Measurements from ENCODE around the gene LDLRAD4. TPM values are rescaled to one million over a fixed set of nuclear protein-coding genes. Genes with fewer than 3 reads are reported as not detected.

LDLRAD4 gene
- total RNA-seq, 1 experiment from 2014 or later, result 204 TPM

- no peak overlapping the region for H3K27ac ChIP-seq (ENCODE audit: low read length)
- no peaks in the 10 kb centered on the region for H4K20me1 ChIP-seq (ENCODE audit: insufficient read depth, low read depth, low read length)
- no peaks in the 10 kb centered on the region for H3K9me2 ChIP-seq (replicated peaks; ENCODE audit: insufficient read depth, low read length)
- no peak overlapping the region for H2AFZ ChIP-seq (ENCODE audit: low read length)
- H3K4me2 ChIP-seq (ENCODE audit: low read depth, low read length, poor library complexity, severe bottlenecking), result no peak overlapping the region
- no peaks in the 10 kb centered on the region for H3K27me3 ChIP-seq (ENCODE audit: low read length)
- H3K4me3 ChIP-seq (ENCODE audit: low read length), result no peak overlapping the region
- no peak for DNase-seq
- no peak overlapping the region for H3K9ac ChIP-seq (ENCODE audit: low read length)
- no peaks in the 10 kb centered on the region for H3K36me3 ChIP-seq (ENCODE audit: insufficient read depth, low read length)
- no peaks in the 10 kb centered on the region for H3K79me2 ChIP-seq (ENCODE audit: low read length)
- no peaks in the 10 kb centered on the region for H3K9me3 ChIP-seq (ENCODE audit: low read length)
- H3K4me1 ChIP-seq (ENCODE audit: low read length), result no peaks in the 10 kb centered on the region
These were observed 34.3 kb downstream of the LDLRAD4 start for GRCh38 chr18:13252686-13253410.

GRCh38 chr18:13253786-13254688, 35.5 kb downstream of the LDLRAD4 start:
- Histone ChIP-seq H3K4me1 (ENCODE audit: low read length) (no peaks in the 10 kb centered on the region), H2AFZ (ENCODE audit: low read length) (no peak overlapping the region), H3K9ac (ENCODE audit: low read length) (no peak overlapping the region), H3K36me3 (ENCODE audit: insufficient read depth, low read length) (no peaks in the 10 kb centered on the region), H3K27me3 (ENCODE audit: low read length) (no peaks in the 10 kb centered on the region), H3K4me3 (ENCODE audit: low read length) (no peak overlapping the region), H3K4me2 (ENCODE audit: low read depth, low read length, poor library complexity, severe bottlenecking) (no peak overlapping the region), H3K79me2 (ENCODE audit: low read length) (no peaks in the 10 kb centered on the region), H3K27ac (ENCODE audit: low read length) (no peak overlapping the region), H4K20me1 (ENCODE audit: insufficient read depth, low read depth, low read length) (no peaks in the 10 kb centered on the region), H3K9me3 (ENCODE audit: low read length) (no peaks in the 10 kb centered on the region), H3K9me2 (replicated peaks; ENCODE audit: insufficient read depth, low read length) (no peaks in the 10 kb centered on the region)
- peak; percentile 26 for DNase-seq

DNA sequence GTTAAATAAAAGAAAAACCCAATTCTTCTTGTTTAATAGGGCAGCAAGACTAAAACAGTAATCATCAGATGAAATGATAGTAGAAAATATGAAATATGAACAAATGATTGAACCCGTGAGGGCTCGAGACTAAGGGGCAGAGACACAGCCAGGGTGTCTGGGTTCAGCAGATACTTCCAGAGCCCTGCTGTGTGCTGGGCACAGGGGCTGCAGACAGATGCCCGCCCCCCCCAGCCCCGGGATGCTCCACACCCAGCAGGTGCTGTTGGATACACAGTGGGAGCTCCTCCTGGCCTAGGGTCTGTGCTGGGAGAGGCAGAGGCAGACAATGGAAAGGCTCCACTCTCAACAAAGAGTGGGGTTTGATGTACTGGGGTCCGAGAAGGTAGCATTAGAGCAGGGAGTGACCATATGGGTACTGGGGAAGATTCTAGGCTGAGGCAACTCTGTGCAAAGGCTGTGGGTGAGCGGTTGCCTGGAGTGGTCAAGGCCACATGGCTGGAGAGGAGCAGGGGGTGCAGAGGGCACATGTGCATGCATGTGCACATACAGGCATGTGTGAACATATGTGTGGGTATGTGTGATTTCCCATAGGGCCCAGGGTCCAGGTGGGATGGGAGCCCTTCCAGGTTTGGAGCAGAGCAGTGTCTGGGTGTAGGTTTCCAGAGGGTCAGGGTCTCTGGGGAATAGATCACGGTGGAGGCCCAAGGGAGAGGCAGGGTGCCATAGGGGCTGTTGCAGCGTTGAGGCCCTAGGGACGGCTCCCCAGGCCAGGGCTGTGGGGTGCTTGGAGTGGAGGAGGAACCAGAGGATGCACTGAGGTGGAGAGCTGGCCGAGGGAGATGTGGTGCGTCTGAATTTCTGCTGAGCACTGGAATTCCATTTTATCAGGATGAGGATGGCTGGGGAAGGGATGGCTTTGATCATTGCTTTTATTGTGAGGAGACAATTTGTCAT, 36.7 kb downstream of the LDLRAD4 start:
- H3K9ac ChIP-seq (ENCODE audit: low read length), result no peak overlapping the region
- no peaks in the 10 kb centered on the region for H3K27me3 ChIP-seq (ENCODE audit: low read length)
- no peaks in the 10 kb centered on the region for H3K4me1 ChIP-seq (ENCODE audit: low read length)
- no peak overlapping the region for H3K4me2 ChIP-seq (ENCODE audit: low read depth, low read length, poor library complexity, severe bottlenecking)
- H3K9me2 ChIP-seq (replicated peaks; ENCODE audit: insufficient read depth, low read length), result no peaks in the 10 kb centered on the region
- H2AFZ ChIP-seq (ENCODE audit: low read length), result no peak overlapping the region
- H3K9me3 ChIP-seq (ENCODE audit: low read length), result no peaks in the 10 kb centered on the region
- H3K27ac ChIP-seq (ENCODE audit: low read length), result no peak overlapping the region
- H3K36me3 ChIP-seq (ENCODE audit: insufficient read depth, low read length), result no peaks in the 10 kb centered on the region
- no peak for DNase-seq
- no peak overlapping the region for H3K4me3 ChIP-seq (ENCODE audit: low read length)
- no peaks in the 10 kb centered on the region for H4K20me1 ChIP-seq (ENCODE audit: insufficient read depth, low read depth, low read length)
- no peaks in the 10 kb centered on the region for H3K79me2 ChIP-seq (ENCODE audit: low read length)

DNA sequence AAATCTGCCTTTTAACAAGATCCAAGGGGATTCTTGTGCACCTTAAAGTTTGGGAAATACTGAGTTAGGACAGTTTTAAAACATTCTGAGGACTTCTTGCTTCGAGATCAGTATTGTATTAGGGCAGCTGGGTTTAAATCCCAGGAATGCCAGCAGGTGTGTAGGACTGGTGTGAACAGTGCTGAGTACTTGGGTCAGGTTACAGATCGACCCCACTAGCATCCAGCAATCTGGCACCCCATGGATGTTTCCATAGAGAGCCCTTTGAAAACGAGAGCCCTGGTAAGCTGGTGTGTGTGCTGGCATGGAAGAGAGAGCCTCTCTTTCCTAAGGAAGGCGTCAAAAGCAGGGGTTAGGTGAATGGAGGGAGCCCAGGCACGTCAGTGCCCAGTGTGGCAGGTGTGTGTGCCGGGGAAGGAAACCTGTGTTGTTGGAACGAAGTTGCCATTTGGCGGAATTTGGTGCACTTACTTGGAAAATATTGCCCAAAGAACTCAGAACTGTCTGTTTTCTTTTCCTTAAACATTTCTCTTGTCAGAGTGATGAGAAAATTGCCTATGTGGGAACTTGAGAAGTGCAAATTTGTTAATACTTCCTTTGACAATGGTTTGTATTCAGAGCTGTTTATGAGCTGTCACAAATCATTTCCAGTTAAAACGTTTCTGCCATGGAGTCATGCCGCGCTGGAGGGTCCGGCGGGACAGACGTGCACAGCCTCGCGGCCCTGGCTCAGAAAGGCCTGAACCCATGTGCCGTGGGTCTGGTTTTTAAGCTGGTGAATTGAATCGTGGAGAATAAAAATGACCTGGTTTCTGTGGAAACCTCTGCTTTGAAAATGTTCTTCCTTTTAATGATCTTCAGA, 38.1 kb downstream of the LDLRAD4 start:
- no peak for DNase-seq
- Histone ChIP-seq H3K36me3 (ENCODE audit: insufficient read depth, low read length) (no peaks in the 10 kb centered on the region), H3K9me3 (ENCODE audit: low read length) (no peaks in the 10 kb centered on the region), H3K4me2 (ENCODE audit: low read depth, low read length, poor library complexity, severe bottlenecking) (no peak overlapping the region), H2AFZ (ENCODE audit: low read length) (no peak overlapping the region), H3K79me2 (ENCODE audit: low read length) (no peaks in the 10 kb centered on the region), H3K4me1 (ENCODE audit: low read length) (no peaks in the 10 kb centered on the region), H3K4me3 (ENCODE audit: low read length) (no peak overlapping the region), H3K9me2 (replicated peaks; ENCODE audit: insufficient read depth, low read length) (no peaks in the 10 kb centered on the region), H3K9ac (ENCODE audit: low read length) (no peak overlapping the region), H3K27me3 (ENCODE audit: low read length) (no peaks in the 10 kb centered on the region), H3K27ac (ENCODE audit: low read length) (no peak overlapping the region), H4K20me1 (ENCODE audit: insufficient read depth, low read depth, low read length) (no peaks in the 10 kb centered on the region)

DNA sequence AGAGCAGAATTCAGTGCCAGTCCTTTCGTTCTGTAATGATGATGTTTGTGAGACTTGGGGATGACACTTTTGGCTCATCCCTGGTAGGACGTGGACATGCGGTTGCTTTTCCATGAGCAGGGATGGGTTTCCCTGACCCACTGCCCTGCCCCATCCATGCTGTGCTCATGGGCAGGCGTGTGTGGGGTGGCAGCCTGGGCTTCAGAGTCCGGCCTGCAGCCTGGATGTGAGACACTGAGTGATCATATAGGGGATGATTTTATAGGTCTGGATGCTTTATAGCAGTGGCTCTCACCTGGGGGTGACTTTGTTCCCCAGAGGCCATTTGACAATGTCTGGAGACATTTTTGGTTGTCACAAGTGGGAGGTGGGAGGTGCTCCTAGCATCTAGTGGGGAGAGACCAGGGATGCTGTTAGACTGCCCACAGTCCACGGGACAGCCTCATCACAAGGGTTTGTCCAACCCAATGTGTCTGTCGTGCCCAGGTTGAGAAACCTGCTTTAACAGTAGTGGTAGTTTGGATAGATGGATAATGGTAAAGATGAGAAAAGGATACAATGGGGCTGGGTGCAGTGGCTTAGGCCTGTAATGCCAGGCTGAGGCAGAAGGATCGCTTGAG, 38.9 kb downstream of the LDLRAD4 start:
- H3K79me2 ChIP-seq (ENCODE audit: low read length), result no peaks in the 10 kb centered on the region
- H3K27ac ChIP-seq (ENCODE audit: low read length), result no peak overlapping the region
- H2AFZ ChIP-seq (ENCODE audit: low read length), result no peak overlapping the region
- H3K4me2 ChIP-seq (ENCODE audit: low read depth, low read length, poor library complexity, severe bottlenecking), result no peak overlapping the region
- no peaks in the 10 kb centered on the region for H3K36me3 ChIP-seq (ENCODE audit: insufficient read depth, low read length)
- H3K4me1 ChIP-seq (ENCODE audit: low read length), result no peaks in the 10 kb centered on the region
- no peak overlapping the region for H3K9ac ChIP-seq (ENCODE audit: low read length)
- H4K20me1 ChIP-seq (ENCODE audit: insufficient read depth, low read depth, low read length), result no peaks in the 10 kb centered on the region
- no peaks in the 10 kb centered on the region for H3K9me3 ChIP-seq (ENCODE audit: low read length)
- H3K27me3 ChIP-seq (ENCODE audit: low read length), result no peaks in the 10 kb centered on the region
- no peak for DNase-seq
- no peak overlapping the region for H3K4me3 ChIP-seq (ENCODE audit: low read length)
- H3K9me2 ChIP-seq (replicated peaks; ENCODE audit: insufficient read depth, low read length), result no peaks in the 10 kb centered on the region

- H4K20me1 ChIP-seq (ENCODE audit: insufficient read depth, low read depth, low read length), result no peaks in the 10 kb centered on the region
- DNase-seq, result no peak
These were observed 40.4 kb downstream of the LDLRAD4 start for GRCh38 chr18:13258921-13259320.

GRCh38 chr18:13259701-13260100, 41.1 kb downstream of the LDLRAD4 start:
- no peaks in the 10 kb centered on the region for H4K20me1 ChIP-seq (ENCODE audit: insufficient read depth, low read depth, low read length)

More at GRCh38 chr18:13258921-13259320, 40.4 kb downstream of the LDLRAD4 start:
- Histone ChIP-seq H3K4me2 (ENCODE audit: low read depth, low read length, poor library complexity, severe bottlenecking) (no peak overlapping the region), H3K4me3 (ENCODE audit: low read length) (no peak overlapping the region), H3K9ac (ENCODE audit: low read length) (no peak overlapping the region), H3K36me3 (ENCODE audit: insufficient read depth, low read length) (no peaks in the 10 kb centered on the region), H3K9me3 (ENCODE audit: low read length) (no peaks in the 10 kb centered on the region), H3K79me2 (ENCODE audit: low read length) (no peaks in the 10 kb centered on the region), H3K4me1 (ENCODE audit: low read length) (no peaks in the 10 kb centered on the region), H3K9me2 (replicated peaks; ENCODE audit: insufficient read depth, low read length) (no peaks in the 10 kb centered on the region), H3K27ac (ENCODE audit: low read length) (no peak overlapping the region), H2AFZ (ENCODE audit: low read length) (no peak overlapping the region), H3K27me3 (ENCODE audit: low read length) (no peaks in the 10 kb centered on the region)

More at GRCh38 chr18:13259701-13260100, 41.1 kb downstream of the LDLRAD4 start:
- H3K9me2 ChIP-seq (replicated peaks; ENCODE audit: insufficient read depth, low read length), result no peaks in the 10 kb centered on the region
- no peaks in the 10 kb centered on the region for H3K9me3 ChIP-seq (ENCODE audit: low read length)
- no peak overlapping the region for H3K27ac ChIP-seq (ENCODE audit: low read length)
- H3K4me1 ChIP-seq (ENCODE audit: low read length), result no peaks in the 10 kb centered on the region
- H2AFZ ChIP-seq (ENCODE audit: low read length), result no peak overlapping the region
- no peaks in the 10 kb centered on the region for H3K27me3 ChIP-seq (ENCODE audit: low read length)
- H3K9ac ChIP-seq (ENCODE audit: low read length), result no peak overlapping the region
- H3K4me3 ChIP-seq (ENCODE audit: low read length), result no peak overlapping the region
- H3K79me2 ChIP-seq (ENCODE audit: low read length), result no peaks in the 10 kb centered on the region
- no peaks in the 10 kb centered on the region for H3K36me3 ChIP-seq (ENCODE audit: insufficient read depth, low read length)
- DNase-seq, result no peak
- H3K4me2 ChIP-seq (ENCODE audit: low read depth, low read length, poor library complexity, severe bottlenecking), result no peak overlapping the region

Measured in Karpas-422 (cell line).